ENCODE data around the gene MAPK14.

- no peak for TF ChIP-seq EZH2 (IDR thresholded peaks at IDR 0.05; ENCODE audit: low read depth)
- no peak for TF ChIP-seq CTCF (conservative IDR thresholded peaks at IDR 0.05)
These were observed 122.7 kb downstream of the MAPK14 start for GRCh38 chr6:36150283-36150682.

Data from PC-9 (cell line).